ENCODE results near the gene HAGHL.

The HAGHL gene

DNA sequence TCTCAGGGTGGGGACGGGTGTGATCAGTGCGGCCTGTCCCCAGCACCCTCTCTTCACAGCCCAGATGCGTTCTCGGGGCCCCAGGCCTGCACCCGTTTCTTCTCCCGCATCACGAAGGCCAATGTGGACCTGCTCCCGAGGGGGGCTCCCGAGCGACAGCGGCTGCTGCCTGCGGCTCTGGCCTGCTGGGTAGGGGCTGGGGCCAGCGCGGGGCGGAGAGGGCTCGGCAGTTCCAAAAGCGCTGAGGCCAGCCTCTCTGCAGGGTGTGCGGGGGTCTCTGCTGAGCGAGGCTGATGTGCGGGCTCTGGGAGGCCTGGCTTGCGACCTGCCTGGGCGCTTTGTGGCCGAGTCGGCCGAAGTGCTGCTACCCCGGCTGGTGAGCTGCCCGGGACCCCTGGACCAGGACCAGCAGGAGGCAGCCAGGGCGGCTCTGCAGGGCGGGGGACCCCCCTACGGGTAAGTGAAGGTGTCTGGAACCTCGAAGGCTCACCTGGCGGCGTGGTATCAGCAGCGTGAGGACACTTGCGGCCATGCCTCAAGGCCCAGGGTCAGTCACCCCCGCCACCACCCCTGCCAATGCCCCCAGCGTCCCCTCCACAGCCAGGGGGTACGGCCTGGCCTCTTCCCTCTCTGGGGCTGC is 38.1 kb downstream of the HAGHL start:
- H3K79me2 ChIP-seq (ENCODE audit: insufficient read depth, low read length) = no peaks in the 10 kb centered on the region
- H3F3A ChIP-seq (ENCODE audit: insufficient read depth, low read length) = no peaks in the 10 kb centered on the region
- H4K20me1 ChIP-seq (ENCODE audit: insufficient read depth, low read length) = no peaks in the 10 kb centered on the region
- H3K4me3 ChIP-seq (ENCODE audit: low read depth, low read length, poor library complexity, severe bottlenecking) = no peak overlapping the region
- H3K9me3 ChIP-seq (ENCODE audit: low read length) = no peaks in the 10 kb centered on the region
- no peak overlapping the region for H3K9ac ChIP-seq (ENCODE audit: low read length)
- H3K36me3 ChIP-seq (ENCODE audit: insufficient read depth, low read length) = no peaks in the 10 kb centered on the region
- H3K27ac ChIP-seq (ENCODE audit: low read depth, low read length, poor library complexity, severe bottlenecking) = no peak overlapping the region
- H2AFZ ChIP-seq (ENCODE audit: low read length) = no peak overlapping the region
- no peak overlapping the region for H3K4me2 ChIP-seq (ENCODE audit: low read length)
- H3K27me3 ChIP-seq (ENCODE audit: insufficient read depth, low read length) = no peaks in the 10 kb centered on the region
- no peaks in the 10 kb centered on the region for H3K4me1 ChIP-seq (ENCODE audit: insufficient read depth, low read length, severe bottlenecking)
- TF ChIP-seq EZH2 (IDR thresholded peaks at IDR 0.05; ENCODE audit: borderline replicate concordance, low read length) = no peak
- TF ChIP-seq, protein P1, sequence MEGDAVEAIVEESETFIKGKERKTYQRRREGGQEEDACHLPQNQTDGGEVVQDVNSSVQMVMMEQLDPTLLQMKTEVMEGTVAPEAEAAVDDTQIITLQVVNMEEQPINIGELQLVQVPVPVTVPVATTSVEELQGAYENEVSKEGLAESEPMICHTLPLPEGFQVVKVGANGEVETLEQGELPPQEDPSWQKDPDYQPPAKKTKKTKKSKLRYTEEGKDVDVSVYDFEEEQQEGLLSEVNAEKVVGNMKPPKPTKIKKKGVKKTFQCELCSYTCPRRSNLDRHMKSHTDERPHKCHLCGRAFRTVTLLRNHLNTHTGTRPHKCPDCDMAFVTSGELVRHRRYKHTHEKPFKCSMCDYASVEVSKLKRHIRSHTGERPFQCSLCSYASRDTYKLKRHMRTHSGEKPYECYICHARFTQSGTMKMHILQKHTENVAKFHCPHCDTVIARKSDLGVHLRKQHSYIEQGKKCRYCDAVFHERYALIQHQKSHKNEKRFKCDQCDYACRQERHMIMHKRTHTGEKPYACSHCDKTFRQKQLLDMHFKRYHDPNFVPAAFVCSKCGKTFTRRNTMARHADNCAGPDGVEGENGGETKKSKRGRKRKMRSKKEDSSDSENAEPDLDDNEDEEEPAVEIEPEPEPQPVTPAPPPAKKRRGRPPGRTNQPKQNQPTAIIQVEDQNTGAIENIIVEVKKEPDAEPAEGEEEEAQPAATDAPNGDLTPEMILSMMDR (IDR thresholded peaks at IDR 0.05; ENCODE audit: low read length) = no peak
- no peaks in the 10 kb centered on the region for H3K9me2 ChIP-seq (ENCODE audit: low read depth, low read length)

DNA sequence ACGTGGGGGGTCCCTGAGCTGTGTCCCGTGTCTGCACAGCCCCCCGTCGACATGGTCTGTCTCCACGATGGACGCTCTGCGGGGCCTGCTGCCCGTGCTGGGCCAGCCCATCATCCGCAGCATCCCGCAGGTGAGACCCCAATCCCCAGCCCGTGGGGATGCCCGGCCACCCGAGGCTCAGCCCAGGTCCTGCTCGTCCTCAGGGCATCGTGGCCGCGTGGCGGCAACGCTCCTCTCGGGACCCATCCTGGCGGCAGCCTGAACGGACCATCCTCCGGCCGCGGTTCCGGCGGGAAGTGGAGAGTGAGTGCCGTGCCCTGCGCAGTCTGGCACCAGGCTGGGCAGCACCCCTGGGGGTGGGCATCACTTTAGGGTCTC is 38.6 kb downstream of the HAGHL start:
- no peaks in the 10 kb centered on the region for H4K20me1 ChIP-seq (ENCODE audit: insufficient read depth, low read length)
- H3K27ac ChIP-seq (ENCODE audit: low read depth, low read length, poor library complexity, severe bottlenecking) = no peak overlapping the region
- no peak overlapping the region for H2AFZ ChIP-seq (ENCODE audit: low read length)
- no peak overlapping the region for H3K4me3 ChIP-seq (ENCODE audit: low read depth, low read length, poor library complexity, severe bottlenecking)
- no peak overlapping the region for H3K4me2 ChIP-seq (ENCODE audit: low read length)
- no peaks in the 10 kb centered on the region for H3F3A ChIP-seq (ENCODE audit: insufficient read depth, low read length)
- H3K79me2 ChIP-seq (ENCODE audit: insufficient read depth, low read length) = no peaks in the 10 kb centered on the region
- H3K36me3 ChIP-seq (ENCODE audit: insufficient read depth, low read length) = no peaks in the 10 kb centered on the region
- no peak for TF ChIP-seq EZH2 (IDR thresholded peaks at IDR 0.05; ENCODE audit: borderline replicate concordance, low read length)
- H3K9me3 ChIP-seq (ENCODE audit: low read length) = no peaks in the 10 kb centered on the region
- H3K9me2 ChIP-seq (ENCODE audit: low read depth, low read length) = no peaks in the 10 kb centered on the region
- H3K9ac ChIP-seq (ENCODE audit: low read length) = no peak overlapping the region
- no peaks in the 10 kb centered on the region for H3K4me1 ChIP-seq (ENCODE audit: insufficient read depth, low read length, severe bottlenecking)
- no peaks in the 10 kb centered on the region for H3K27me3 ChIP-seq (ENCODE audit: insufficient read depth, low read length)

DNA sequence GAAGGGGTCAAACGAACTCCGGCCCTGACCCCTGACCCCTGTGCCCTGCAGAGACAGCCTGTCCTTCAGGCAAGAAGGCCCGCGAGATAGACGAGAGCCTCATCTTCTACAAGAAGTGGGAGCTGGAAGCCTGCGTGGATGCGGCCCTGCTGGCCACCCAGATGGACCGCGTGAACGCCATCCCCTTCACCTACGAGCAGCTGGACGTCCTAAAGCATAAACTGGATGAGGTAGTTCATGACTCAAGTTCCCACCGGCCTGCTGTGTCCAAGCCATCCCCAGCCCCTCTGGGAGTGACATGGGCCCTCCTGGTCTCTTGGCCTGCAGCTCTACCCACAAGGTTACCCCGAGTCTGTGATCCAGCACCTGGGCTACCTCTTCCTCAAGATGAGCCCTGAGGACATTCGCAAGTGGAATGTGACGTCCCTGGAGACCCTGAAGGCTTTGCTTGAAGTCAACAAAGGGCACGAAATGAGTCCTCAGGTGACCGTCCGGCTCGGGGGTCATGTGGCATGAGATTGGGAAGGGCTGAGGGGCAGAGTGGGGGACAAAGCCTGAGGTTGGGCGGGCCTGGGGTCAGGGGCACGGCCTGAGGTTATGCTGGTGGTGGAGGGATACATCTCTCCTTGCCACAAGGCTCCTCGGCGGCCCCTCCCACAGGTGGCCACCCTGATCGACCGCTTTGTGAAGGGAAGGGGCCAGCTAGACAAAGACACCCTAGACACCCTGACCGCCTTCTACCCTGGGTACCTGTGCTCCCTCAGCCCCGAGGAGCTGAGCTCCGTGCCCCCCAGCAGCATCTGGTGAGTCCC is 39.3 kb downstream of the HAGHL start:
- Histone ChIP-seq H3K4me1 (ENCODE audit: insufficient read depth, low read length, severe bottlenecking) (no peaks in the 10 kb centered on the region), H3K4me3 (ENCODE audit: low read depth, low read length, poor library complexity, severe bottlenecking) (no peak overlapping the region), H3K79me2 (ENCODE audit: insufficient read depth, low read length) (no peaks in the 10 kb centered on the region), H3K36me3 (ENCODE audit: insufficient read depth, low read length) (no peaks in the 10 kb centered on the region), H3K27me3 (ENCODE audit: insufficient read depth, low read length) (no peaks in the 10 kb centered on the region), H3K9me3 (ENCODE audit: low read length) (no peaks in the 10 kb centered on the region), H3K4me2 (ENCODE audit: low read length) (no peak overlapping the region), H3F3A (ENCODE audit: insufficient read depth, low read length) (no peaks in the 10 kb centered on the region), H4K20me1 (ENCODE audit: insufficient read depth, low read length) (no peaks in the 10 kb centered on the region), H3K9ac (ENCODE audit: low read length) (no peak overlapping the region), H3K9me2 (ENCODE audit: low read depth, low read length) (no peaks in the 10 kb centered on the region), H3K27ac (ENCODE audit: low read depth, low read length, poor library complexity, severe bottlenecking) (no peak overlapping the region), H2AFZ (ENCODE audit: low read length) (no peak overlapping the region)
- no peak for TF ChIP-seq EZH2 (IDR thresholded peaks at IDR 0.05; ENCODE audit: borderline replicate concordance, low read length)
- TF ChIP-seq, protein P1 (IDR thresholded peaks at IDR 0.05; ENCODE audit: low read length) = no peak

Data from OCI-LY1 (cell line).